RWPE1 (cell line): Measurements from ENCODE around the gene ATP5MC2.
"Not testable (repeated sequence)": the region's sequence is repeated elsewhere in the genome, so short reads cannot be mapped to it uniquely, and the experiment has no call there.

Source experiments
- CTCF ChIA-PET: fragments of 350-600 bp; sonication (Branson Sonifier 250); formaldehyde crosslinking; extraction: SDS; loops from one replicate; lab custom pipeline; 2021; lab: Yijun Ruan, JAX
- POLR2A ChIA-PET: fragments of 400-600 bp; formaldehyde crosslinking; extraction: SDS; loops from one replicate; lab custom pipeline; 2020; ENCODE audit warnings: antibody characterized with exemption; ENCODE audit not compliant: low non-redundant PET; lab: Yijun Ruan, JAX
- DNase-seq: peaks from one replicate; pipeline ENCODE4 v3.0.0; 2012; ENCODE audit warnings: low spot score
- H3K27ac ChIP-seq: fragments of 450-650 bp; 2 replicates; pipeline ENCODE4 v1.5.1; 2017
- TF ChIP-seq, protein P1 (sequence below): fragments of 450-650 bp; conservative IDR thresholded peaks from 2 replicates; pipeline ENCODE4 v1.5.1; 2017; ENCODE audit warnings: low read depth, mild to moderate bottlenecking

ATP5MC2 gene

DNA sequence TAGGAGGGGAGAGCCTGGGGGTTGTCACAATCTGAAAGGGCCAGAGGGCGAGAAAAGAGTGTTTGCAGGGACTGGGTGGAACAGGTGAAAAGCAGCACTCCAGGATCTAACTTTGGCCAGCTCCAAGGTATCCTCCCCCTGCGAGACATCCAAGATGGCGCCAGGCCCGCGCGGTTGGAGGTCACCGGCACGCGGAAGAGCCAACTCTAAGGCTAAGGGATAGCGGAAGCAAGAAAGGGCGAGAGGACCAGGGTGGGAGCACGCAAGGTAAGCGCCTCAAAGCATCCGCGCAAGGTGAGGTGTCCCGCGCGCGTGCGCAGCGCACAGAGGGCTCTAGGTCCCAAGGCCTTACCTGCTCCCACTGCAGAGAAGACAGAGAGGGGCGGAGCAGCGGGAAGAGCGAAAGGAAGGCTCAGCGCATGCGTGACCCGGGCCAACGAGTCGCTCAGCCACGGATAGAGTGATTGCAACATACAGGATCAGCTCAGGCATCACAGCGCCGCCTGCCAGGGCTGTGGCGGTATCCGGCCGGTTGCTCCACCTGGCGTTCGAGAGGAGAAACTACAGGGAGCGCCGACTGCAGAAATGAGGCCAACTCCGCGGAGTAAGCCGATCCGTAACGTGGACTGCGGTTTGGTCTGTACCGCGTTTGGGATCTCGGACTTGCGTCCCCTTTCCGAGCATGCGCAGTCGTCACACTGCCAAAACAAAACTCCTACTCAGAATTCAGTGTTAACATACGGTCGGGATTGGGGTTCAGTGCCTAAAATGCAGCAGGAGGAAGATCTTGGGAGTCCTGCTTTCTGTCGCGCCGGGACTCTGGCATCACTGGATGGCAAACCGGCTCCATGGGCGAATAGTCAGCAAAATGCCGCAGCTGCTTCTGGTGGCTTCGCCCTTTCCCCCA lies at the start of gene ATP5MC2:
TSS of gene ATP5MC2 (minus strand) at position 383 of the 907 bp plus-strand sequence. CDS start 3,469 bp downstream, outside the sequence.
- CTCF ChIA-PET = interaction anchor here (0.6 to 1.4 kb wide), 16 partner anchors 8 to 728 kb away, joined by 3 to 6 read pairs (median 4); no protein-coding TSS in a partner anchor
- H3K27ac ChIP-seq = peak within 1 kb of the TSS; percentile 81

DNA sequence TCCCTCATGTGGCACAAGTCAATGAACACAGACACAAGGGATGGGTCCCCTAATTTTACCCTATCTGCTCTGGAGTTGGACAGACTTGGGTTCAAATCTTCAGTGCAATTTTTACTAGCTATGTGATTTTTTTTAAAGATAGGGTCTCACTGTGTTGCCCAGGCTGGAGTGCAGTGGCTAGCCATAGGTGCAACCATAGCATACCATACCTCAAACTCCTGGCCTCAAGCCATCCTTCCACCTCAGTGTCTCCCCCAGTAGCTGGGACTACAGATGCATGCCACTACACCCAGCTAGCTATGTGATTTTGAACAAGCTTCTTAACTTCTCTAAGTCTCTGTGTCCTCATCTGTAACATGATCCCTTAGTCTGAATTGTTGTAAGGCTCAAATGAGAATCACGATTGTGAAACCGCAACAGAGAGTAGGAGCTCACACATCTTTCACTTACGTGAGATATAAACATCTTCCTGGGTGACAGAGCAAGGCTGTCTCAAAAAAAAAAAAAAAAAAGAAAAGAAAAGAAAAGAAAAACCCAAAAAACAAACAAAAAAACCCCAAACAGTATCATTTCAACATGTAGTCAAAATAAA lies 46.7 kb upstream of the ATP5MC2 start:
- TF ChIP-seq, protein P1, sequence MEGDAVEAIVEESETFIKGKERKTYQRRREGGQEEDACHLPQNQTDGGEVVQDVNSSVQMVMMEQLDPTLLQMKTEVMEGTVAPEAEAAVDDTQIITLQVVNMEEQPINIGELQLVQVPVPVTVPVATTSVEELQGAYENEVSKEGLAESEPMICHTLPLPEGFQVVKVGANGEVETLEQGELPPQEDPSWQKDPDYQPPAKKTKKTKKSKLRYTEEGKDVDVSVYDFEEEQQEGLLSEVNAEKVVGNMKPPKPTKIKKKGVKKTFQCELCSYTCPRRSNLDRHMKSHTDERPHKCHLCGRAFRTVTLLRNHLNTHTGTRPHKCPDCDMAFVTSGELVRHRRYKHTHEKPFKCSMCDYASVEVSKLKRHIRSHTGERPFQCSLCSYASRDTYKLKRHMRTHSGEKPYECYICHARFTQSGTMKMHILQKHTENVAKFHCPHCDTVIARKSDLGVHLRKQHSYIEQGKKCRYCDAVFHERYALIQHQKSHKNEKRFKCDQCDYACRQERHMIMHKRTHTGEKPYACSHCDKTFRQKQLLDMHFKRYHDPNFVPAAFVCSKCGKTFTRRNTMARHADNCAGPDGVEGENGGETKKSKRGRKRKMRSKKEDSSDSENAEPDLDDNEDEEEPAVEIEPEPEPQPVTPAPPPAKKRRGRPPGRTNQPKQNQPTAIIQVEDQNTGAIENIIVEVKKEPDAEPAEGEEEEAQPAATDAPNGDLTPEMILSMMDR = no peak
- H3K27ac ChIP-seq = no peak overlapping the region
- no peak for DNase-seq
- POLR2A ChIA-PET = no interaction called here
- CTCF ChIA-PET = interaction anchor here (1.0 to 1.2 kb wide), 2 partner anchors 21 to 24 kb away, joined by 3 to 5 read pairs; no protein-coding TSS in a partner anchor

More for the DNA sequence above, at the start of gene ATP5MC2:
- POLR2A ChIA-PET = interaction anchor here (0.6 kb wide), 2 partner anchors 13 to 80 kb away, joined by 3 read pairs; no protein-coding TSS in a partner anchor
- peak; percentile 98 for DNase-seq
- TF ChIP-seq, protein P1 = peak; percentile 97

DNA sequence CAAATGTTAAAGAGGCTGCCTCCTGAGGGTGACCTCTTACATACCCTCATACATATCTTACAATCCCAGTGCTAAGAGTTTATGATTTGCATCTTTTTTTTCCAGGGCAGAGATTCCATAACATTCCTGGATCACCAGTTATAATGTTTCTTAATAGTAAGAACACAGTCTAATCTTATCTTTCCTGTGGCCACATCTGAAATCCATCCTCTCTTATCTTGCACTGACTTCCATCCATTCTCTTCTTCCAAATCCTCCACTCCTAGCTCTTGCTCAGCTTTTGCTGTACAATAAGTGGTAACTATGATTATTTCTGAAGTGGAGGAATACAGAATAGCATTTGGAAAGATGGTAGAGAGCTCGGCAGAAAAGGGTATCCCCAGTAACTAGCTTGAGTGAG lies 45.1 kb upstream of the ATP5MC2 start:
- ChIA-PET CTCF (interaction anchor here (0.6 to 0.8 kb wide), 3 partner anchors 21 to 44 kb away, joined by 3 to 5 read pairs (median 3); no protein-coding TSS in a partner anchor), POLR2A (no interaction called here)
- TF ChIP-seq, protein P1 = no peak
- no peak for DNase-seq
- H3K27ac ChIP-seq = no peak overlapping the region

DNA sequence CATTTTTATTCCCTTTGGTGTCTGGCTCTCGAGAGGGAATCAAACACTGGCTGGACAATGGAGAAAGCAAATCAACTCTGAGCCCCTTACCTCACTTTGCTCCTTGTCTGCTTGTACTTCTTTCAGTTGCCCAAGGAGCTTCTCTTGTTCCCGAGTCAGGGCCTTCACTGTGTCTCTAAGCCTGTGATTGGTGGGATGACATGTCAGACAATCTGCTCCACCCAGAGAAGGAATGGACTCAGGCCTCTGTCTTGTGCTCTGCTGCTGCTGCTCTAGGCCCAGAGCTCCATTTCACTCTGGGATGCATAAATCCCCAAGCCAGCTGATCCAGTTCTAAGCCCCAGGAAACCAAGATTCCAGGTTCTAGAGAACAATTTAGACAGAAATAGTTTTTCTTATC lies 43.8 kb upstream of the ATP5MC2 start:
- TF ChIP-seq, protein P1 = no peak
- CTCF ChIA-PET = interaction anchor here (1.6 kb wide), 1 partner anchor 27 kb away, joined by 3 read pairs; no protein-coding TSS in a partner anchor

DNA sequence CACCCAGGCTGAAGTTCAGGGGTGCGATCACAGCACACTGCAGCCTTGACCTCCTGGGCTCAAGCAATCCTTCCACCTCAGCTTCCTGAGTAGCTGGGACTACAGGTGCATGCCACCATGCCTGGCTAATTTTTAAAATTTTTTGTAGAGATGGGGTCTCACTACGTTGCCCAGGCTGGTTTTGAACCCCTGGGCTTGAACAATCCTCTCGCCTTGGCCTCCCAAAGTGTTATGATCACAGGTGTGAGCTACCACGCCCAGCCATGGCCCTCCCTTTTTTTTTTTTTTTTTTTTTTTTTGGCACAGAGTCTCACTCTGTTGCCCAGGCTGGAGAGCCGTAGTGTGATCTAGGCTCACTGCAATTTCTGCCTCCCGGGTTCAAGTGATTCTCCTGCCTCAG lies 42.7 kb upstream of the ATP5MC2 start:
- DNase-seq, POLR2A ChIA-PET, H3K27ac ChIP-seq: not testable (repeated sequence)
- CTCF ChIA-PET = interaction anchor here (0.6 to 2.5 kb wide), 4 partner anchors 16 to 28 kb away, joined by 3 to 9 read pairs (median 4); no protein-coding TSS in a partner anchor

More for the DNA sequence above, 43.8 kb upstream of the ATP5MC2 start:
- no peak overlapping the region for H3K27ac ChIP-seq
- POLR2A ChIA-PET = no interaction called here
- no peak for DNase-seq

DNA sequence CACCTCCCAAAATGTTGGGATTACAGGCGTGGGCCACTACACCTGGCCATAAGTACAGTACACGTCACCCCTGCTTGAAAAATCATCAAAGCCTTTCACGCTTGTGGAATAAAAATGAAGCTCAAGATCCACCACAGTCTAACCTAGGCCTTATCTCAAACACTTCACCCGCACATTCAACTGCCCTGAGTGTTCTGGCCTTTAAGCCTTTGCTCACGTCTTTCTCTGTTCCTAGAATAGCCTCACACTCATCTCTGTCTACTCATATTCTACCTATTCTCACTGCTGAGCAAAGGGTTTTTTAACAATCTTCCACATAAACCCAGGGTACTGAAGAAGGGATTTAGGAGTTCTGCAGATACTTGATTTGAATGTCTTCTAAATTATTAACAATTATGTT lies 41.4 kb upstream of the ATP5MC2 start:
- POLR2A ChIA-PET = no interaction called here
- TF ChIP-seq, protein P1 = no peak
- no peak for DNase-seq
- no peak overlapping the region for H3K27ac ChIP-seq
- CTCF ChIA-PET = interaction anchor here (2.5 kb wide), 1 partner anchor 15 kb away, joined by 9 read pairs; no protein-coding TSS in a partner anchor
